HFFc6 (cell line): ENCODE measurements around the gene PARD3. TPM values are rescaled to one million over a fixed set of nuclear protein-coding genes. Genes with fewer than 3 reads are reported as not detected.

Source experiments
- DNase-seq: peaks from one replicate; pipeline ENCODE4 v3.0.0-alpha.2; 2018
- H3K27ac Mint-ChIP-seq: 2 replicates; pipeline ENCODE4 v1.8.0; 2020; ENCODE audit warnings: mild to moderate bottlenecking, mixed read lengths
- H3K27me3 Mint-ChIP-seq: 2 replicates; pipeline ENCODE4 v1.8.0; 2021; ENCODE audit warnings: mild to moderate bottlenecking, moderate library complexity, mixed read lengths; ENCODE audit not compliant: insufficient read depth
- H3K36me3 Mint-ChIP-seq: 2 replicates; pipeline ENCODE4 v1.8.0; 2021; ENCODE audit warnings: low read depth, mixed read lengths
- H3K4me1 Mint-ChIP-seq: 2 replicates; pipeline ENCODE4 v1.8.0; 2020; ENCODE audit warnings: low read depth, mixed read lengths
- H3K4me3 Mint-ChIP-seq: 2 replicates; pipeline ENCODE4 v1.8.0; 2020; ENCODE audit warnings: mild to moderate bottlenecking, moderate library complexity, mixed read lengths
- H3K9me3 Mint-ChIP-seq: 2 replicates; pipeline ENCODE4 v1.8.0; 2020; ENCODE audit warnings: mild to moderate bottlenecking, mixed read lengths
- total RNA-seq, 6 experiments: library from RNA; stranded (reverse); fragmentation: NEBNext Ultra II Directional; extraction: Animal tissue kit (Norgen Biotek cat#: 25700); gene quantifications; 2 replicates in 1 of 6; 3 replicates in 5 of 6; pipeline ENCODE4 v1.2.3, GENCODE V29; 2021
- TF ChIP-seq, protein P1 (sequence below): fragments of 200-600 bp; sonication (generic); IDR thresholded peaks from 2 replicates; pipeline ENCODE4 v1.5.0; 2021; ENCODE audit warnings: antibody characterized with exemption, mild to moderate bottlenecking

Gene PARD3
- total RNA-seq, 6 experiments from 2014 or later = 19.9 to 24.3 (median 23.1) TPM

DNA sequence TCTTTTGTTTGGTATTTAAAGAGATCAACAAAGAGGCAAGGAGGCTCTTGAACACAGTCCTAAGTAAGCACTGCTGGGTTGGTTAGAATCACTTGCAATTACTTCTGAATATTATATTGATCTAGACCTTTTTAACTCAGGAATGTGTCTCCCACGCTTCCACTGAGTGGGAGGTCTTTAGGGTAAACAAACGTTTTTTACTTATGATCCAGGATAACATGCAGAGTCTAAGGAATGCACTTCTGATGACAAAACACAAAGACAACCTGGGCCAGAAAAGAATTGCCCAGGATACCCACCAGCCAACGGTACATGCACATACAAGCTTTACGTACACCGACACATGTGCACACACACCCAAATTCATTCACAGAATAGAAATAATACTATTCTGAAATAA, 626.9 kb downstream of the PARD3 start:
- Mint-ChIP-seq H3K27ac (no peak overlapping the region), H3K4me3 (no peak overlapping the region), H3K4me1 (peaks cover 22% of the 10 kb centered on the region), H3K27me3 (peaks cover 4% of the 10 kb centered on the region), H3K9me3 (no peaks in the 10 kb centered on the region), H3K36me3 (no peaks in the 10 kb centered on the region)
- TF ChIP-seq, protein P1, sequence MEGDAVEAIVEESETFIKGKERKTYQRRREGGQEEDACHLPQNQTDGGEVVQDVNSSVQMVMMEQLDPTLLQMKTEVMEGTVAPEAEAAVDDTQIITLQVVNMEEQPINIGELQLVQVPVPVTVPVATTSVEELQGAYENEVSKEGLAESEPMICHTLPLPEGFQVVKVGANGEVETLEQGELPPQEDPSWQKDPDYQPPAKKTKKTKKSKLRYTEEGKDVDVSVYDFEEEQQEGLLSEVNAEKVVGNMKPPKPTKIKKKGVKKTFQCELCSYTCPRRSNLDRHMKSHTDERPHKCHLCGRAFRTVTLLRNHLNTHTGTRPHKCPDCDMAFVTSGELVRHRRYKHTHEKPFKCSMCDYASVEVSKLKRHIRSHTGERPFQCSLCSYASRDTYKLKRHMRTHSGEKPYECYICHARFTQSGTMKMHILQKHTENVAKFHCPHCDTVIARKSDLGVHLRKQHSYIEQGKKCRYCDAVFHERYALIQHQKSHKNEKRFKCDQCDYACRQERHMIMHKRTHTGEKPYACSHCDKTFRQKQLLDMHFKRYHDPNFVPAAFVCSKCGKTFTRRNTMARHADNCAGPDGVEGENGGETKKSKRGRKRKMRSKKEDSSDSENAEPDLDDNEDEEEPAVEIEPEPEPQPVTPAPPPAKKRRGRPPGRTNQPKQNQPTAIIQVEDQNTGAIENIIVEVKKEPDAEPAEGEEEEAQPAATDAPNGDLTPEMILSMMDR = no peak
- no peak for DNase-seq

DNA sequence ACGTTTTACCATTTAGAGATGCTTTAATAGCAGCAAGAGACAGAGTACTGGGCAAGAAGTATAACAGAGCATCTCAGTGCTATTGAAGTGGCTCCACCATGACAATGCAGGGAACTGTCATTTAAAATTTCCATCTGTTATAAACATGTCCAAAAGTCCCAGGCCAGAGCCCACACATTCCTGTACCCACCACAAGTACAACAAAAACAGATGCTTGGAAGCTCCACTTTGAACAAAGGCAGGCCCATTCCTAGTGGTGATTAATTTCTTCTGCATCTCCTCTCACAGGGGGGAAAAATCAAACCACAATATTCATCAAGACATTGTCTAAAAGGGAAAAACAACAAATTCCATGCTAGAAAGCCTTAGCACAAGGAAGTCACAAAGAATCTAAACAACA, 627.9 kb downstream of the PARD3 start:
- Mint-ChIP-seq H3K9me3 (no peaks in the 10 kb centered on the region), H3K27ac (no peak overlapping the region), H3K36me3 (no peaks in the 10 kb centered on the region), H3K4me3 (no peak overlapping the region), H3K4me1 (peaks cover 22% of the 10 kb centered on the region), H3K27me3 (peaks cover 4% of the 10 kb centered on the region)
- TF ChIP-seq, protein P1 = no peak
- no peak for DNase-seq

DNA sequence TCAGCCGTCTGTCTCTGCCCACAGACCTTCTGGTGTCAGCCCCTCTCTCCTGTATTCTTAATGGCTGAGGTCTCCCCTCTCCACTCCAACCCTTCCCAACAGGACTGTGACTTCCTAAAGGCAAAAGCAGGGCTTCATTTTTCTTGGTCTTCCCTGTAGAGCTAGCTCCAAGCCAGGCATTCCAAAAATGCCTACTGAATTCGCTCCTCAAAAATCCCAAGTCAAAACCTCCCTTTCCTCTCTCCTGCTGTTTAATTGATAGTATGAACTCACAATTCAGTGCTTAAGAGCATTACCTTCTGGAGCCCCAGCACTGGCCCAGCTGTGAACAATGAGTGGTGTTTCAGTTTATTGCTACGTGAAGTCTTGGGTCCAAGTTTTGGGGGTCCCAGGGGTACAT, 628.4 kb downstream of the PARD3 start:
- TF ChIP-seq, protein P1 = no peak
- Mint-ChIP-seq H3K4me3 (no peak overlapping the region), H3K36me3 (no peaks in the 10 kb centered on the region), H3K27ac (no peak overlapping the region), H3K9me3 (no peaks in the 10 kb centered on the region), H3K27me3 (peaks cover 4% of the 10 kb centered on the region), H3K4me1 (peaks cover 26% of the 10 kb centered on the region)
- DNase-seq = no peak

DNA sequence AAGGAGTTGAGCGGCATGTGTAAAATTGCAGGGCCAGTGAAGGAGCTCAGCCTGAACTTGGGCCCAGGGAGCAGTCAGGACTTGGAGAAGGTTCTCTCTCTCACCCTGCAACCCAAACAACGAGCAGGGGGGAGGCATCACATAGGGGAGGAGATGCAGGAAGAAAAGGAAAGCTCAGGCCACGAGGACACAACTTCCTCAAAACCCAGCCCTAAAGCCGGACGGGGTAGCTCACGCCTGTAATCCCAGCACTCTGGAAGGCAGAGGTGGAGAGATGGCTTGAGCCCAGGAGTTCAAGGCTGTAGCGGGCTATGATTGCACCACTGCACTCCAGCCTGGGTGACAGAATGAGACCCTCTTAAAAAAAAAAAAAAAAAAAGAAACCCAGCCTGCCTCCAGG, 629.1 kb downstream of the PARD3 start:
- Mint-ChIP-seq H3K27me3 (peaks cover 4% of the 10 kb centered on the region), H3K9me3 (no peaks in the 10 kb centered on the region), H3K4me1 (peaks cover 29% of the 10 kb centered on the region), H3K36me3 (no peaks in the 10 kb centered on the region), H3K27ac (no peak overlapping the region), H3K4me3 (no peak overlapping the region)
- no peak for DNase-seq
- TF ChIP-seq, protein P1 = no peak

GRCh38 chr10:34184939-34185386, 630.1 kb downstream of the PARD3 start:
- Mint-ChIP-seq H3K9me3 (no peaks in the 10 kb centered on the region), H3K27me3 (peaks cover 4% of the 10 kb centered on the region), H3K4me3 (no peak overlapping the region), H3K27ac (no peak overlapping the region), H3K4me1 (peaks cover 29% of the 10 kb centered on the region), H3K36me3 (no peaks in the 10 kb centered on the region)
- TF ChIP-seq, protein P1 = no peak
- DNase-seq = no peak

DNA sequence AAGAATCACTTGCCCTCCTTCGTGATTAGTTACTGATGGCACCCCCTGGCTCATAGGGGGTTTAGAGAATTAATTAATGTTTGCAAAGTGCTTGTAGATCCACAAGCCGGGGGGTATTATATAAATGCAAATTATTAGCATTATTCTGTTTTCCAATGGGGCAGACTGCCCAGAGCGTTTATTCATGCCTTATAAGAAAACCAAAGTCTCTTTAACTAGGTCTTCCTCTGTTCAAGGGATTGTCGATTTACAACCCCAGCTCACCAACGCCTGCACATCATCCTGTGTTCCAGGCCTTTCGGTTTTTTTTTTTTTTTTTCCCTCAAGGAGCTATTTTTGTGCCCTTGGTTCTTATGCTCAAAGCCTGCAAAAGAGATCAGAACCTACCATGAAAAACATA, 630.7 kb downstream of the PARD3 start:
- no peak for DNase-seq
- H3K4me1 Mint-ChIP-seq = peaks cover 29% of the 10 kb centered on the region
- peaks cover 4% of the 10 kb centered on the region for H3K27me3 Mint-ChIP-seq
- H3K36me3 Mint-ChIP-seq = no peaks in the 10 kb centered on the region
- no peak overlapping the region for H3K4me3 Mint-ChIP-seq
- H3K27ac Mint-ChIP-seq = no peak overlapping the region
- TF ChIP-seq, protein P1 = no peak
- no peaks in the 10 kb centered on the region for H3K9me3 Mint-ChIP-seq
